ENCODE results near the gene SH3GL3. TPM values are rescaled to one million over a fixed set of nuclear protein-coding genes. Genes with fewer than 3 reads are reported as not detected.
A peak's percentile ranks its signal among the peaks of the same experiment; 100 is the strongest.

SH3GL3 gene
- total RNA-seq, 1 experiment from 2014 or later = 0.24 TPM

DNA sequence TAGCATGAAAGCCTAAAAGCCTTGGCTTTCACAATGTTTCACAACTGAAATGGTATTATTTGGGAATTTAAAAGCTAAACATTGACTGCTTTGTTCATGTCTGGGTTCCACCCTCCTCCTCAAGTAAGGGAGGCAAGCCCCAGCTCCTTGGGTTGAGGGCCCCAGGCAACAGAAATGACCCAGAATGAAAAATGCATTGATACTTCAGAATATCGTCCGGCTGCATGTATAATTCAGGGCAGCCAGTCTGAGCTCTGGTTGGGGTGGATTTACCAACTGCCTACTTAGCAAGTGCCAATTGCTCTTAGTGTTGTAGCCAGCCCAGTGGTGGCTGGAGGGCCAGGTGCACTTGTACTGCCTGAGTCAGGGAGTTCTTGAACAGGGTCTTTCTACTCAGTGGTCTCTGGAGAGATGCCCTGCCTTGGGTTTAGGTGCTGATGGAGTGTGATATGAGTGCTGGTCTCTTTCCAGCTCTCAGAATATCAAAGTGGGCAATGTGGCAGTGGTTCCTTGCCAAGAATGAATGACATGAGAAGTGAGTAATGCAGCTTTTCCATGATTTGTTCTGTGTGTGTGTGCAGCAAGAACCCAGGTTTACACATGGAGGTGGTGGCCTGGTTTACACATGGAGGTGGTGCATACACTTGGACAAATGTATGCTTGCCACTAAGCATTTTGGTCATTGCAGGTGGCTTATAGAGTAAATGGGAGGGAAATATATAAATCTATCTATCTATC, 165.9 kb downstream of the SH3GL3 start:
- DNase-seq (ENCODE audit: low read depth) = no peak

DNA sequence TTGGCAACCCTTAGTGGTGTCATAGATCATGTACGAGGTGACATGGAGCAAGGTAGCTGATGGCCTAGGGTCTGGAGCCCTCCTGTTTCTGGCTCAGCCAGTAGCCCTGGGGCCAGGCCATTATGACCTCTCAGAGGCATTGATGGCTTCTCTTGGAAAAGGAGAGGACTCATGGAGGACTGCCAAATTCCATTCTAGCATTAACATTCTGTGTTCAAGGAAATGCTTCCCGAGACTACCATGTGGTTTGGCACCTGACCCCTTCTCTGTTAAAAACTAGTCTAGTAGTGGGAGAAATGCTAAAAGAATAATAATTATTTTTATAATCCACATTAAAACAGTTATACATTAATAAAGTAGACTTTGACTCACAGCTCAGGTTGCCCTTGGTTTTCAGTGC, 166.6 kb downstream of the SH3GL3 start:
- DNase-seq (ENCODE audit: low read depth) = peak; percentile 17

DNA sequence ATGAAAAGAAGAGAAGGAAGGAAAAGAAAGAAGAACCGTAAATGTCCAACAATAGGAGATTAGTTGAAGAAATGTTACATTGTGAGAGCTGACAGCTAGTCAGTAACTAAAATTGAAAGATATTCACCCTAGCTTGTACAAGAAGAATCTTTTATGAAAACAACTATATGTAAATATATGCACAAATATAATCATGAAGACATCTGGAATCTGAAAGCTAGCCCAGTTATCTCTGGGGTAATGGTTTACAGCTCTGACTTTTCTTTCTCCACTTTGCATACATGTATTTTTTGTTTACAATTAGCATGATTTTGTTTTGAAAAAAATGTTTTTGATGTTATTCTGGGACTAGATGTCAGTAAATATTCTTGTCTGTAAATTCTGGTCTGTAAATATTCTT, 169.7 kb downstream of the SH3GL3 start:
- DNase-seq (ENCODE audit: low read depth) = no peak

DNA sequence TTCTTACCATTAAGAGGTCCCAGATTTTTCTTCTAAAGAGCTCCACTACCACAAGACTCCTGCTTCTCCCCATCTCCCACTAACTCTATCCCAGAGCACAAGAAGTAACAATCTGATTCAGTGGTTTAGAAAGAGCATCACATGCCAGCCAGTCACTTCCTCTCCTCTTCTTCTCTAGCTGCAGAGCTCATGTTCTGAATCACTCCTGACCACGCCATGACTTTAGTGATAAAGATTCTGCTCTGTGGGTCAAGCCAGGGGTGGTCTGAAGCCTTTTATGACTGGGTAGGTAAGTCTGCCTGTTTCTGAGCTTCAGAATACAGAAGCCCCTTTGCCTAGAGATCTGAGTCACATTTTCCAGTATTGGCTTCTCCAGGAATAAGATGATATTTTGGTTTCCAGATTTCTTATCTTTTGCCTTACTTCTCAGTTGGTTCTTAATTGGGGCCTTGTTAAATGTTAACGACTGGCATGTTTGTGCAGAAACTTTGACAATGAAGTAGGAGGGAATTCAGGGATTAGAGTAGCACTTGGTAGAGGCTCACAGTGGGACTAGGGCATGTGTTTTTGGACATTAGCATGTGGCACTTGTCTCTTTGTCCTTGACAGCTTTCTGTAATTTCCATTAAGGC, 179.1 kb downstream of the SH3GL3 start:
- no peak for DNase-seq (ENCODE audit: low read depth)

DNA sequence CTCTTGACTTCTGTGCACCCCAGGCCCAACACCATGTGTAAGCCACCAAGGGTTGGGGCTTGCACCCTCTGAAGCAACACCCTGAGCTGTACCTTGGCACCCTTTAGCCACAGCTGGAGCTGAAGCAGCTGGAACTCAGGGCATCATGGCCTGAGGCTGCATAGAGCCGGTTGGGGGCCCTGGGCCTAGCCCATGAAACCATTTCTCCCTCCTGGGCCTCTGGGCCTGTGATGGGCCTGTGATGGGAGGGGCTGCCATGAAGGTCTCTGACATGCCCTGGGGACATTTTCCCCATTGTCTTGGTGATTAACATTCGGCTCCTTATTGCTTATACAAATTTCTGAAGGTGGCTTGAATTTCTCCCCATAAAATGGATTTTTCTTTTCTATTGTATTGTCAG, 184.4 kb downstream of the SH3GL3 start:
- DNase-seq (ENCODE audit: low read depth) = no peak

DNA sequence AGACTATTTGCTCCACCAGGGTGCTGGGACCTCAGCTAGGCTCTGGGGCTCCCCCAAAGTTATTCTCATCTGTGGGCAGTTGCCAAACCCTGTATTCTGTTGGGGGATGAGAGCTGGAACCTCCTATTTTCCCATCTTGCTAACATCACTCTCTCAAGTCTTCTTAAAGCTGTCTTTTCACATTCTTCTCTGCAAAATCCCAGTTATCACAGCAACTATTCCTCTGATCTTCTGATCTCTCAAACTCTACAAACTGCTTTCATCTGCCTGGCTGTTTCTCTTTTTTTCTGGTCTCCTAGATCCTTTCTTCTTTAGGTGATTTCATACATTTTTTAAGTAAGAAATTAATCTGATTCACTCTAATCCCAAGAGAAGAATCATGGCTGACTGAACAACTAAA, 196.1 kb downstream of the SH3GL3 start:
- DNase-seq (ENCODE audit: low read depth) = no peak

DNA sequence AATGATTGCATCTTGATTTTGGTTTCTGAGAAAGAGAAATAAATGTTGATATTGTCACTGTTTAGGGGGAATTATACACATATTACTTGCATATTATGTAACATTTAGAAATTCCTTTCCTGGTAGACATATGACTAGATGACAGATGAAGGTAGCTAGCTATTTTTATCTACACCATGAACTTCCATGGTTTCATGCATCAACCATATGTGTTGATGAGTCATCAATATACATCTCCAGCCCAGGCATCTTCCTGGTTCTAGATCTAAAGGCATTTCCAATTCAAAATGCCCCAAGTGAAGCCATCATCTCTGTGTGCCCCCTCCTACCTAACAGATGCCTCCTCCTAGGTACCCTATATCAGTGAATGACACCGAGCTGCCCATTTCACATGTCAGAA, 197.3 kb downstream of the SH3GL3 start:
- no peak for DNase-seq (ENCODE audit: low read depth)

DNA sequence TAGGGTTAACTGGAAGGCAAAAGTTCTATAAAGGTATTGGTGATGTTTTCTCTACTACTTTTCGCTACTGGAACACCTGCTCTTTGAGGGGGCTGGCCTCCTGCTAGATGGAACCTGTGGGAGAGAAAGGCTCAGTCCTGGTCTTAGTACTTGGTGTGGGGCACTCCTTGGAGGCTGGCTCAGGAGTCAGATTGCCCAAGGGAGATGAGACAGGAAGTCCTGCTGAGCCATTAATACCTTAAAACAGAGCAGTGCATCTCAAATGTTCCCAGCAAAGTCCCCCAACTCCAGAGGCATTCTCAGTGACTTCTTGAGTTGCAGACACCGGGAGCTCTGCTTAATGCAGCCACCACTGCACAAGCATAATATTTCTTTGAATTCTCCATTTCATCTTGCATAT, 203.7 kb downstream of the SH3GL3 start:
- DNase-seq (ENCODE audit: low read depth) = no peak

DNA sequence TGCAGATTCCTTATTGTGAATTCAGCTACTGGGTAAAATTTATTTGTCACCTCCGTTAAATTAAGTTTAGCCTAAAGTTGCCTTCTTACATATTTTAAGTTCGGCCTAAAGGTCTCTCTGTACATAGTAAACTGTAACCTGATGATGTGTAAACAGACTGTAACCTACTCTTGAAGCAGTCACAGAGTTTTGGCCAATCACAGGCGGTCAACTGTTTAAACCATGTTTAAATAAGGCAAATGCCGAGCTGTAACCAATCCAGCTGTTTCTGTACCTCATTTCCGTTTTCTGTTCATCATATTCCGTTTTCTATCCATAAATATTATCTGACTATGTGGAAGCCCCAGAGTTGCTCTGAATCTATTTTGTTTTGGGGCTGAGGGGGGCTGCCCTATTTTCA, 204.4 kb downstream of the SH3GL3 start:
- DNase-seq (ENCODE audit: low read depth) = no peak

DNA sequence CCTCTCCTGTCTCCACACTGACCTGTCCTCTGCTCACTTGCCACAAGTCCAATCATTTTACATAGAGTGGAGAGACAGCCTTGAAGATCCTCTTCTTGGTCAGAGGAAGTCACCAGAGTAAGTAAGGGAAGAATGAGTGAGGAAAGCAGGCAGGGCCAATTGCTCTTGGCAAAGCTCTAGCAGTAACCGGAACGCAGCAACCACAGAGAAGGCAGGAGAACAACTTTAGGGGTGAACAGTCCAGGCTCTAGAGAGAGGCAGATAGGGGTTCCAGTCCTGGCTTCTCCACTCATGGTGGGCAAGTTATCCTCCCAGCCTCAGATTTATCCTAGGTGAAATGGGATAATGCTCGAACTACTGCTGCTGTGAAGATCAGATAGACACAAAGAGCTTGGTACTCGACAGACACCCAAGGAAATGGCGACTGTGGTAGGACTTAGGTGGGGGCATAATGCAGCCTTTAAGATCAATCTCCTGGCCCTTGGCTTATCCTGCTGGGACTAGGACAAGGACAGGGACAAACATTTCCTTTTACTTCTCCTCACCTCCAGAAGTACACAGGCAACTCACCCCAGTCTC, 205.6 kb downstream of the SH3GL3 start:
- no peak for DNase-seq (ENCODE audit: low read depth)

DNA sequence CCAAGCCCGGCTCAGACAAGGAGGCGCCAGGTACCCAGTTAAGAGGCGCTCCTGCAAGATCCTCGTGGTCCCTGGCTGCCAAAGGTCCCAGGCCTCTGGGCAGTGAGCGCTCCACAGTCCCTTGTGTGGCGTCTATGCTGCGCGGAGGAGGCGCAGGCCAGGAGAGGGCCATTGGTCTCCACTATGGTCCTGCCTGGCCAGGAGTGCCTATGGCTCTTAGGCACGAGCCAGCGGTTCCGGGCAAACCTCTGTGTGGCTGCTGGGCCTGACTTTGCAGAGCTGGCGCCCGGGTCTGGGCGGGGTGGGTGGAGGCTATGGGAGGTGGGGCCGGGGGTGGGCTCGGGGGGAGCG, 206.1 kb downstream of the SH3GL3 start:
- DNase-seq (ENCODE audit: low read depth) = no peak

DNA sequence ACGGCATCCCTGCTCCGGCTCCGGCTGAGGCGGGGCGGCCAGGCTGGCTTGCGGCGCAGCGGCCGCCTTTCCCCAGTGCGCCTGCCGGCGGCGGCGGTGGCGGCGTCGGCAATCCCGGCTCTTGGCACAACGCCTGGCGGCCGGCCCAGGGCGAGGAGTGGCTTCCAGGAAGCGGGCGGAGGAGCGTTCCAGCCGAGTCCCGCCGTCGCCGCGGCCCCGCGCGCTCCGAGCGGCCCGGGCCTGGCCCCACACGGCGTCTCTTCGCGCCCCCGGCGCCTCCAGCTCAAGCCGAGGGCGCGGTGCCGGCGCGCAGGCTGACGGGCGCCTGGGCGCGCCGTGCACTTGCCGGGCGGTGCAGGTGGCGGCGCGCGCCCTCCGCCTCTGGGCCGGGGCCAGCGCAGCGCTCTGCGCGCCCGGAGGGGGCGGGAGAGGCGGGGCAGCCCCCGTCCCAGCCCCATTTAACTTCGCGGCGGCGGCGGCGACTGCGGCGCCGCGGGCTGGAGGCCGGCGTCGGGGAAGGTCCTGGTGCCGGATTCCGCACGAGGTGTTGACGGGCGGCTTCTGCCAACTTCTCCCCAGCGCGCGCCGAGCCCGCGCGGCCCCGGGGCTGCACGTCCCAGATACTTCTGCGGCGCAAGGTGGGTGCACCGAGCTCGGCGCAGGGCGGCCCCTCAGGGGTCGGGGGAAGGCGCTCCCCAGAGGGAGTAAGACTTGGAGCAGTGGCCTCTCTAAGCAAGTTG, 206.7 kb downstream of the SH3GL3 start, which contains the start of gene ADAMTSL3:
Gene ADAMTSL3 (plus strand): TSS at position 485 of the 740 bp plus-strand sequence. CDS start 1,639 bp downstream, outside the sequence.
- peak; percentile 24 for DNase-seq (ENCODE audit: low read depth)

DNA sequence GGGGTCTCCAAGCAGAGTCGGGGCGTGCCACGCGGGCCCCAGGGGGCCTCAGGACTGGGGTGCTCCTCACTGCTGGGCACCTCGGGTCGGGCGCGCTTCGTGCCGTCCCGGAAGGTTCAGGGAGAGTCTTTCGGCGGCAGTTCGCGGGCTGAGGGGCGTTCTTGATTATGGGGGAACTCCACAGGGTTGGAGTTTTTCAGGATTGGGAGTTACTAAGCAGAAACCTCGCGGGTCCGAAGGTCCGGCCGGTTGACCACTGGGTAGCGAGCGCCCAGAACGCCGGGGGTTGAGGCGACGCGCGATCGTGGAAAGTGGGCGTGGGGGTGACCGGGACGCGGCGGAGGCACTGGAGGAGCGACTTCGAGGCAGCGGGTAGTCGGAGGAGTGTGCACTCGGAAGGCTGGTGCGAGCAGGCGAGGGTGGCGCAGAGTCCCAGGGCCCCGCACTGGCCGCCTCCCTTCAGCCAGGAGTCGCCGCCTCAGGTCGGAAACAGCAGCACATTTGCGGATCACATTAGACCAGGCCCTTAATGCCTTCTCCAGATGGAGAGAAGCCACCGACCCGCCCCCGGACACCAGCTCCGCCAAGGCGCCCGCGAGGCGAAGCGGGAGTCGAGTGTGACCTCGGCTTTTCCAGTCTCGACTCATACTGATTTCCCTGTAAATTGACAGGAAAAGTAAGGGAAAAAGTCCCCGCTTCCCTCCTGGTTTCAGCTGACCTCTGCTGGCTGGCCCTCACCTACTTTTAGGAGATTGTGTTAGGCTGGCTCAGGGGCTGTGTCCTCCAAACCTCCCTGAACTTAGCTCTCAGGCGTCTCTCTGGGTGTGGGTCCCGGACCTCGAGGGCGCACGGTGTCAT, 207.5 kb downstream of the SH3GL3 start:
- DNase-seq (ENCODE audit: low read depth) = no peak

DNA sequence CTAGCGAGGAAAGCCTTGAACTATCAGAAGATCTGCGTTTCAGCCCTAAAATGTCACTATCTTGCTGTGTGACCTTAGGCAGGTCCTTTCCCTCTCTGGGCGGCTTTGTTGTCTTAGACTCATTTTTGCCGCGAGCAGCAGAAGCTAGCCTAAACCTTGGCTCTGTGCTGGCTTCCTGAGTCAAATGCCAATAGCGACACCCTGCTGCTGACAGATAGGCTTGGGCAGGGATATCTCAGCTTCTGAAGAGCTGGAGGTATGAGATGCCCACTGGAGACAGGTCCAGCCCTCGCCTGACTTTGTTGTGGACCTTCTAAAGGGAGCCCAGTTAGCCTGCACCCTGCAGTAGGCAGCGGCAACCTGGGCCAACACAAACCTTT, 208.1 kb downstream of the SH3GL3 start:
- DNase-seq (ENCODE audit: low read depth) = no peak

DNA sequence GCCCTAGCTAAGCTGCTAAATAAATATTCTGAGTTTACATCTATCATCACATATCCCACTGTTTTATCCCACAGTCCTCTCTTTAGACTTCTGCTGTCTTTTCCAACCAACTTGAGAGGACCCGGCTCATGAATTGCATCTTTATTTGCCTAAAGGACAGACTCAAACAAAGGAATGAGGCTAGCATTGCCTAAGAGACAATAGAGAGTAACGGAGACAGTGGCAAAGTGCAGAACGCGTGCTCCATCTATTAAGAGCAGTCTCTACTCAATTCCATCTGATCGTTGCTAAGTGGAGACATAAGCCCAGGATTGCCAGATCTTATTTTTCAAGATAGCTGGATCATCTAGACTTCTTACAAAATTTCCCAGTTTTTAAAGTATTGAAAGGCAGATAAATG, 209.1 kb downstream of the SH3GL3 start:
- no peak for DNase-seq (ENCODE audit: low read depth)

DNA sequence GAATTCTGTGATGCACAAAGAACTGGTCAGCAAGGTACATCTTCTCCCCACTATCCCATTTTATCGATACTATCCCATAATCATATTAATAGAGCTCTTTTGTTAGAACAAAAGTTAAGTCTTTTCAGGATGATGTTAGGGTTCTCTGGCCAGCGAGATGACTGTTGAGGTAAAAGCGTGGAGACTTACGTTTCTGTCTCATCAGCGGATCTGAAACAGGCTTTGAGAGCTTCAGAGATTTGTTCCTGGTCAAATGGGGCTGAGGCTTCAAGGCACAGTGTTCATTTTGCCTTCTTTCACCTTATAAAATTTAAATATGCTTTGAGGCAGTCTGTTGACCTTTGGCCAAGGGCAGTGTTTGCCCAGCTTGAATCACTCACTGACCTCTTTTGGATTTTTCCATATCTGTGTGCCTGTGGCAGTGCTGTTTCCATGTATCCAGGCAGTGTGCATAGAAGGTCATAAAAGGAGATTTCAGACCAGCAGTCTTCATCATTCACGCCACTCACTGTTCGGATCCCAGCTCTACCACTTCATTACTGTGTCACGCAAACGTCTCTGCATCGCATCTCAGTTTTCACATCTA, 209.9 kb downstream of the SH3GL3 start:
- DNase-seq (ENCODE audit: low read depth) = no peak

DNA sequence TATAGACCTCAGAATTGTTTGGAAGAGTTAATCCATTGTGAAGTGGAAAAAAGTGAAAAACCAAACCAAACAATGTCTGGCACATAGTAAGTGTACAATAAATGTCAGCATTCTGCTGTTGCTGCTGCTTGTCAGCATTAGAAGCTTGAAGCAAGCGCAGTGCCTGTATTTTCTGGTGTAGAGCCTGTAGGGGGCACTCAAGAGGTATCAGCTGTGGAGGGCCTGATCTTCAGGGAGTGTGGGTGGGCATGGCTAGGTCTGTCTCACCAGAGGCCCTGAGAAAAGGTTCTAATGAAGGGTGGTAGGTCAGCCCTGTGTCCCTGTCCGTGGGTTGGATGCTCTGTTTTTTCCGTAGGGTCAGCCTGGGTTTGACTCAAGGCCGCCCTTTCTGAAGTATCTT, 210.4 kb downstream of the SH3GL3 start:
- DNase-seq (ENCODE audit: low read depth) = no peak

DNA sequence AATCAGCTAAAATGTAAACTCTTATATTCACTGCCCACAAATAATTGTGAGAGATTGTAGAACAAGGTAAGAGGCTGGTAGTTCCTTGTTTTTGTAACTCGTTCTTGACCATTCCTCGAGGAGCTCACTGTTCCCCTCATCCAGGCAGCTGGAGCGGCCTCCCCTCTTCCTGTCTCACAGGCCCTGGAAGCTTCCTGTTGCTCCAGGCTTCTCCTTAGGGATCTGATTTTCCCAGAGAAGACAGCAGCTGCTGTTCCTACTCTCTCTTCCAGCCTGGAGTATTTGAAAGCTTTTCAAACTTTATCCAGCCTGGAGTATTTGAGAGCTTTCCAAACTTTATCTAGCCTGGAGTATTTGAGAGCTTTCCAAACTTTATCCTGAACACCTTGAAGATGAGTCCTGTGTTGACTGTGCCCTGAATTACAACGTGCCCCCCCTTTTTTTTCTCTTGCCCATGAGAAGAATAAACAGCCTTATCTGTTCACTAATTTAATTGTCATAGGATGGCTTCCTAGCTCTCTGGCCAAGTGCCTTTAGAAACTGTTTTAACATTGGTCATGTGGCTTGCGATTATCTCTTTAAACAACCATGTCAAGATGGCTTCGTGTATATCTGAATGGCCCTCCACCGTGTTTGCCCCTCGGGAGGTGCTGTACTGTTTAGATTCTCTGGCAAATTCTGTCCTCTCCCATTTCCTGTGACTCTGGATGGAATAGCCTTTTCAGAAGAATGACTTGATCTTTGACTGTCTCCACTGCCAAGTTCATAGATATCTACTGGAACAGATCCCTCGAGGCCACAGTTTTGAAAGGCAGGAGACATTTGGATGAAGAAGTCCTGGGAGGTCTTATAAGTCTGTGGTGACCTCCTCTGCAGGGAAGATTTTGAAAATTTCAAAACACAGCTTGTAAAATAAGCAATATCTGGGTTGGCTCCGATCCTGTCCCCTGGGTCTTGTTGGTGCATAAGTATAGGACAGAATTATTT, 211.6 kb downstream of the SH3GL3 start:
- DNase-seq (ENCODE audit: low read depth) = no peak

DNA sequence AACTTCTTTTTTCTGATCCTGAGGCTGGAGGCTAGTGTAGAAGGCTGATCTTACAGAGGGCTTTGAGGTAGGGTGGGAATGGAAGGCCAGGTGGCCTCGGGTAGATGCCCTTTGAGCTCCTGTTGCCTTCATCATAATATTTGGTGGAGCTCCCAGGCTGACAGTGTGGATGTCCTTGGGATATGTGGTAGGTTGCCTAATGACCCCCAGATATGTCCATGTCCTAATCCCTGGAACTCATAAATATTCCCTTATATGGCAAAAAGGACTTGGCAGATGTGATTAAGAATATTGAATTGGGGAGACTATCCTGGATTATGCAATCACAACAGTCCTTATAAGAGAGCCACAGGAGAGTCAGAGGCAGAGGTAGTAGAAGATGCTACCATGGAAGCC, 212.3 kb downstream of the SH3GL3 start:
- DNase-seq (ENCODE audit: low read depth) = no peak

DNA sequence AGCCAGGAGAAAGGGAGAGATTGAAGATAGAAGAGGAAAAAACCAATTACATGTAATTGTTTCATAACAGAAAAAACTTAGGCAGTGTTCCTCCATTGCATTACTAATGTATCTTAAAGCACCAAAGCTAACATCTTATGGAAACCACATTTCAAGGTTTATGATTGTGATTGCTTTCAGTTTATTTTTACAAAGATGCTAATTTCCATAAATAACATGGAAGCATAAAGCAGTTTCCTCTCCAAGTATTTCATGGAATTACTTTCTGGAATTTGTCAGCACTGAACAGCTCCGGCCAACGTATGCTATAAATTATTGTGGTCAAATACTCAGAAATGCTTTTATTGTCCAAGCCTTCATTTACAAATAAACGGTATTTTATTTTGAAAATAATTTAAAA, 218.3 kb downstream of the SH3GL3 start:
- DNase-seq (ENCODE audit: low read depth) = no peak
